ENCODE measurements around the gene NLRC5. TPM values are rescaled to one million over a fixed set of nuclear protein-coding genes. Genes with fewer than 3 reads are reported as not detected.

The NLRC5 gene
- total RNA-seq, 1 experiment from 2014 or later, result 2.4 TPM

- Histone ChIP-seq H3K14ac (ENCODE audit: insufficient read depth, low read length) (no peak overlapping the region), H3K9ac (ENCODE audit: extremely low read depth, insufficient read length, low read length) (no peak overlapping the region), H4K91ac (ENCODE audit: insufficient read length, low read depth, low read length) (no peak overlapping the region), H2BK120ac (ENCODE audit: low read depth, low read length, poor library complexity, severe bottlenecking) (no peak overlapping the region), H3K27me3 (ENCODE audit: insufficient read depth, low read length) (no peaks in the 10 kb centered on the region), H2BK5ac (ENCODE audit: insufficient read length, low read length) (no peak overlapping the region), H3K27ac (ENCODE audit: insufficient read length, low read depth, low read length) (no peak overlapping the region), H4K5ac (ENCODE audit: insufficient read length, low read depth, low read length) (no peak overlapping the region), H2BK12ac (ENCODE audit: insufficient read length, low read depth, low read length) (no peak overlapping the region), H3K56ac (ENCODE audit: insufficient read length, low read depth, low read length) (no peak overlapping the region), H3K79me1 (ENCODE audit: insufficient read depth, low read depth, low read length, poor library complexity, severe bottlenecking) (no peaks in the 10 kb centered on the region), H3K23me2 (ENCODE audit: insufficient read length, low read depth, low read length, poor library complexity, severe bottlenecking) (no peaks in the 10 kb centered on the region), H3K4ac (ENCODE audit: low read depth, low read length) (no peak overlapping the region), H3K79me2 (ENCODE audit: insufficient read depth, low read length) (no peaks in the 10 kb centered on the region), H4K8ac (replicated peaks; ENCODE audit: insufficient read length, low read depth, low read length) (no peak overlapping the region), H2BK15ac (ENCODE audit: low read depth, low read length) (no peak overlapping the region), H2AK5ac (ENCODE audit: insufficient read length, low read length) (no peak overlapping the region), H2AFZ (ENCODE audit: low read length) (no peak overlapping the region), H2BK20ac (ENCODE audit: low read depth, low read length, poor library complexity, severe bottlenecking) (no peak overlapping the region), H3T11ph (ENCODE audit: low read length) (no peak overlapping the region), H3K18ac (ENCODE audit: insufficient read length, low read depth, low read length) (no peak overlapping the region), H3K4me1 (ENCODE audit: insufficient read depth, low read length) (no peaks in the 10 kb centered on the region; the same call in 1 of the 2 replicates), H3K23ac (ENCODE audit: insufficient read length, low read depth, low read length) (no peak overlapping the region), H3K4me2 (ENCODE audit: insufficient read depth, insufficient read length, low read length) (no peak overlapping the region), H4K20me1 (ENCODE audit: control insufficient read depth, insufficient read depth, insufficient read length) (no peaks in the 10 kb centered on the region), H3K9me3 (ENCODE audit: control insufficient read depth, low read depth, low read length) (no peaks in the 10 kb centered on the region)
- Mint-ChIP-seq H3K4me3 (no peak overlapping the region), H3K9me3 (no peaks in the 10 kb centered on the region), H3K36me3 (ENCODE audit: insufficient read depth in 1 of 3, low read depth in 3 of 3) (peaks cover 9 to 31% (median 16%) of the 10 kb centered on the region in 3 experiments; a peak in 6 of 7 replicates), H3K27me3 (ENCODE audit: low read depth) (no peaks in the 10 kb centered on the region), H3K27ac (peak overlapping the region; percentile 55 to 75 (median 57); a peak in 6 of 7 replicates), H3K4me1 (peaks cover 8 to 11% of the 10 kb centered on the region in 2 experiments)
- no peak for DNase-seq
- no peak for TF ChIP-seq CTCF (conservative IDR thresholded peaks at IDR 0.05)
- WGBS (ENCODE audit: extremely low coverage, insufficient read length, low lambda C conversion rate), result no CpG with 5 or more reads among the region's 10 CpGs
Observed at GRCh38 chr16:56946767-56947603, 42.4 kb upstream of the NLRC5 start.

All from H9 (cell line).